GM23248 (cell line): ENCODE results near the gene ARL4C. TPM values are rescaled to one million over a fixed set of nuclear protein-coding genes. Genes with fewer than 3 reads are reported as not detected.
A peak's percentile ranks its signal among the peaks of the same experiment; 100 is the strongest.

Source experiments
- DNase-seq: peaks from one replicate; pipeline ENCODE4 v3.0.0-alpha.2; 2015
- H2AFZ ChIP-seq: fragments of 200-600 bp; sonication (generic); 2 replicates; pipeline ENCODE4 v1.6.1; 2016; ENCODE audit warnings: antibody characterized with exemption
- H3F3A ChIP-seq: fragments of 200-600 bp; sonication (generic); 2 replicates; pipeline ENCODE4 v1.6.1; 2016; ENCODE audit warnings: mild to moderate bottlenecking, antibody characterized with exemption, mixed run types; ENCODE audit not compliant: insufficient read depth
- H3K27ac ChIP-seq: fragments of 200-600 bp; sonication (generic); 2 replicates; pipeline ENCODE4 v1.5.1; 2016; ENCODE audit warnings: mild to moderate bottlenecking
- H3K27me3 ChIP-seq: fragments of 200-600 bp; sonication (generic); replicated peaks from 2 replicates; pipeline ENCODE4 v1.6.1; 2016; ENCODE audit warnings: mild to moderate bottlenecking; ENCODE audit not compliant: insufficient read depth
- H3K36me3 ChIP-seq: fragments of 200-600 bp; sonication (generic); 2 replicates; pipeline ENCODE4 v1.6.1; 2016; ENCODE audit warnings: low read depth, mild to moderate bottlenecking
- H3K4me1 ChIP-seq: fragments of 200-600 bp; sonication (generic); 2 replicates; pipeline ENCODE4 v1.6.1; 2016; ENCODE audit warnings: mild to moderate bottlenecking; ENCODE audit not compliant: insufficient read depth
- H3K4me2 ChIP-seq: fragments of 200-600 bp; sonication (generic); one replicate; pipeline ENCODE4 v1.6.1; 2016; ENCODE audit warnings: mild to moderate bottlenecking; ENCODE audit not compliant: unreplicated experiment
- H3K4me3 ChIP-seq: fragments of 200-600 bp; sonication (generic); 2 replicates; pipeline ENCODE4 v1.5.1; 2016; ENCODE audit warnings: mild to moderate bottlenecking
- H3K79me2 ChIP-seq: fragments of 200-600 bp; sonication (generic); 2 replicates; pipeline ENCODE4 v1.6.1; 2016; ENCODE audit warnings: mild to moderate bottlenecking; ENCODE audit not compliant: insufficient read depth
- H3K9ac ChIP-seq: fragments of 200-600 bp; sonication (generic); 2 replicates; pipeline ENCODE4 v1.6.1; 2016; ENCODE audit warnings: mild to moderate bottlenecking
- H3K9me2 ChIP-seq: fragments of 200-600 bp; sonication (generic); 2 replicates; pipeline ENCODE4 v1.6.1; 2016; ENCODE audit warnings: mixed run types, mild to moderate bottlenecking, moderate library complexity; ENCODE audit not compliant: insufficient read depth
- H3K9me3 ChIP-seq: fragments of 200-600 bp; sonication (generic); one replicate; pipeline ENCODE4 v1.6.1; 2017; ENCODE audit warnings: low read depth
- H4K20me1 ChIP-seq: fragments of 200-600 bp; sonication (generic); 2 replicates; pipeline ENCODE4 v1.6.0; 2016; ENCODE audit not compliant: insufficient read depth
- EZH2 ChIP-seq: fragments of 200-600 bp; sonication (generic); IDR thresholded peaks from 2 replicates; pipeline ENCODE4 v1.6.1; 2018; ENCODE audit warnings: antibody characterized with exemption, mild to moderate bottlenecking; ENCODE audit not compliant: insufficient read depth, poor library complexity, severe bottlenecking
- EZH2phosphoT487 ChIP-seq: fragments of 200-600 bp; sonication (generic); IDR thresholded peaks from 2 replicates; pipeline ENCODE4 v1.6.1; 2018; ENCODE audit warnings: antibody characterized with exemption, moderate library complexity, mild to moderate bottlenecking, low read depth; ENCODE audit not compliant: insufficient read depth
- WGBS, 2 experiments: methylation state at CpG; one replicate each; pipeline ENCODE4 v1.1.6; 2015 to 2017; ENCODE audit warnings: low lambda C conversion rate in 2 of 2, low coverage in 1 of 2; ENCODE audit errors: missing lambda C conversion rate in 2 of 2; 5-methylcytosine and 5-hydroxymethylcytosine counted together
- in situ Hi-C: fragments of 300-500 bp; cut with MboI; formaldehyde crosslinking; loops from 2 replicates; pipeline ENCODE4 v1.15.0; 2020
- polyA plus RNA-seq: library from polyadenylated mRNA; unstranded; fragments of >200 nt; fragmentation: Nextera tagmentation; extraction: Ambion mirVana; gene quantifications from 2 replicates; pipeline ENCODE4 v1.2.1, GENCODE V29; 2016
- total RNA-seq: library from RNA; depleted of rRNA; stranded (reverse); fragments of >200 nt; shearing (Covaris generic); gene quantifications from 2 replicates; pipeline ENCODE4 v1.2.3, GENCODE V29; 2014

The ARL4C gene
- total and polyA plus RNA-seq, 2 experiments from 2014 or later, result 1.4 to 4.8 TPM

DNA sequence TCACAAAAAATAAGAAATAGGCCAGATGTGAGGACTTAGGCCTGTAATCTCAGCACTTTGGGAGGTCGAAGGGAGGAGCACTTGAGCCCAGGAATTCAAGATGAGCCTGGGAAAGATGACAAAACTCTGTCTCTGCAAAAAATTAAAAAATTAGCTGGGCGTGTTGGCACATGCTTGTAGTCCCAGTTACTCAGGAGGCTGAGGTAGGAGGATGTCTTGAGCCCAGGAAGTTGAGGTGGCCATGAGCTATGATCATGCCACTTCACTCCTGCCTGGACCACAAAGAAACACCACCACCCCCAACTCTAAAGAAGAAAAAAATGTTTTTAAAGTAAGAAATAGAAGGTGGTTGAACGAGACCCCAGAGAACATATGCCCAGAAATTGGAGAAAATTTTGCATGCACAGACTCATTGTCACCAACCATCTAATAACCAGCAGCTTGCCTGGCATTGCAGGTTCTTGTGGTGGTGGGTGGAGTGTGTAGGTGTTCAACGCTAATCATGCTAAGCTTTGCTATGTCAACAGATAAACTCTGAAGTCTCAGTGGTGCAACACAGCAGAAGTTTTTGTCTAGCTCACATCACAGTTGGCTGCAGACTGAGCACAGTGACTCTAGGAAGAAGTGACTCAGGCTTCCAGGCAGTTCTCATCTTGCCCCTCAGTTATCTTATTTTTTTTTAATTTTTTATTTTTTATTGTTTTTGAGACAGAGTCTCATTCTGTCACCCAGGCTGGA, 18.6 kb downstream of the ARL4C start:
- H3K4me3 ChIP-seq, result no peak overlapping the region
- H3K27me3 ChIP-seq, result no peaks in the 10 kb centered on the region
- H3K9me2 ChIP-seq, result no peaks in the 10 kb centered on the region
- H3K79me2 ChIP-seq, result no peaks in the 10 kb centered on the region
- H3K27ac ChIP-seq, result no peak overlapping the region
- H4K20me1 ChIP-seq, result no peaks in the 10 kb centered on the region
- no peaks in the 10 kb centered on the region for H3K9me3 ChIP-seq
- H3K4me2 ChIP-seq, result no peak overlapping the region
- 33 to 39% methylated on average over 4 of the region's 4 CpGs for WGBS, 2 experiments
- no peak overlapping the region for H2AFZ ChIP-seq
- in situ Hi-C loops, result loop anchor here (25.0 kb wide), 1 partner anchor 191 kb away; no protein-coding TSS in a partner anchor
- no peaks in the 10 kb centered on the region for H3F3A ChIP-seq
- no peaks in the 10 kb centered on the region for H3K36me3 ChIP-seq
- no peaks in the 10 kb centered on the region for H3K4me1 ChIP-seq
- TF ChIP-seq EZH2phosphoT487 (no peak), EZH2 (no peak)
- DNase-seq, result peak; percentile 68
- no peak overlapping the region for H3K9ac ChIP-seq

DNA sequence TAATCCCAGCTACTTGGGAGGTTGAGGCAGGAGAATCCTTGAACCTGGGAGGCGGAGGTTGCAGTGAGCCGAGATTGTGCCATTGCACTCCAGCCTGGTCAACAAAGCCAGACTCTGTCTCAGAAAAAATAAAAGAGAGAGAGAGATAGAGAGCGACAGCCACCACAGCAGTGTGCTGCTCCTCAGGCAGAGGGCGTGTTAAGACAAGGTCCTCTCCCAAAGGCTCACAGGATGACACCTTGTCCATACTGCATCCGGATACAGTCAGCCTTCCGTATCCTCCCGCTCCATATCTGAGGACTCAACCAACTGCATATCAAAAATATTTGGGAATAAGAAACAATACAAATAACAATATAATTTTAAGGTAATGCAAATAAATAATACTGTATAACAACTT, 20.1 kb downstream of the ARL4C start:
- Histone ChIP-seq H3K36me3 (no peaks in the 10 kb centered on the region), H3K9me2 (no peaks in the 10 kb centered on the region), H3K27ac (no peak overlapping the region), H3K9me3 (no peaks in the 10 kb centered on the region), H3F3A (no peaks in the 10 kb centered on the region), H3K9ac (no peak overlapping the region), H4K20me1 (no peaks in the 10 kb centered on the region), H3K27me3 (no peaks in the 10 kb centered on the region), H3K4me2 (no peak overlapping the region), H3K4me1 (no peaks in the 10 kb centered on the region), H3K4me3 (no peak overlapping the region), H3K79me2 (no peaks in the 10 kb centered on the region), H2AFZ (no peak overlapping the region)
- in situ Hi-C loops, result loop anchor here (25.0 kb wide), 1 partner anchor 189 kb away; no protein-coding TSS in a partner anchor
- TF ChIP-seq EZH2phosphoT487 (no peak), EZH2 (no peak)
- 90 to 95% methylated on average over 7 of the region's 7 CpGs for WGBS, 2 experiments
- no peak for DNase-seq

DNA sequence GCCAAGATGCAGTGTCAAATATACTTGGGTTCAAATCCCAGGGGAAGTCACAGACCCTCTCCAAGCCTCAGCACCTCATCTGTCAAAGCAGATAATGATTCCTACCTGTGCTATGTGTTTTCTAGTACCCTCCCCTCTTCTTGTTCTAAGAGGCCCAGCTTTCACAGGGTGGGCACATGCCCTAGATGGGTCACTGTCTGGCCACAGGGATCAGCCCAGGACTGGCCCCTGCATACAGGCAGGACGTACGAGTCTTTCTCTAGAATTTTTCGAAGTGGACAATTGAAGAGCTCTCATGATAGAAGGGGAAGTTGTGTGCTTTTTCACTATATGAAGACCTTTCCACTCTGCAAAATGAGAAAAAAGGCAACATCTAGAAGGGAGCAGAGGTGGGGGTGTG, 22.2 kb downstream of the ARL4C start:
- Histone ChIP-seq H3K9me2 (no peaks in the 10 kb centered on the region), H3F3A (no peaks in the 10 kb centered on the region), H3K4me3 (no peak overlapping the region), H3K79me2 (no peaks in the 10 kb centered on the region), H2AFZ (no peak overlapping the region), H4K20me1 (no peaks in the 10 kb centered on the region), H3K27ac (no peak overlapping the region), H3K9ac (no peak overlapping the region), H3K9me3 (no peaks in the 10 kb centered on the region), H3K27me3 (no peaks in the 10 kb centered on the region), H3K4me2 (no peak overlapping the region), H3K36me3 (no peaks in the 10 kb centered on the region), H3K4me1 (no peaks in the 10 kb centered on the region)
- WGBS, 2 experiments, result 88 to 90% methylated on average over 3 of the region's 3 CpGs
- TF ChIP-seq EZH2phosphoT487, result no peak
- TF ChIP-seq EZH2, result no peak
- in situ Hi-C loops, result loop anchor here (25.0 kb wide), 1 partner anchor 187 kb away; no protein-coding TSS in a partner anchor
- DNase-seq, result no peak

DNA sequence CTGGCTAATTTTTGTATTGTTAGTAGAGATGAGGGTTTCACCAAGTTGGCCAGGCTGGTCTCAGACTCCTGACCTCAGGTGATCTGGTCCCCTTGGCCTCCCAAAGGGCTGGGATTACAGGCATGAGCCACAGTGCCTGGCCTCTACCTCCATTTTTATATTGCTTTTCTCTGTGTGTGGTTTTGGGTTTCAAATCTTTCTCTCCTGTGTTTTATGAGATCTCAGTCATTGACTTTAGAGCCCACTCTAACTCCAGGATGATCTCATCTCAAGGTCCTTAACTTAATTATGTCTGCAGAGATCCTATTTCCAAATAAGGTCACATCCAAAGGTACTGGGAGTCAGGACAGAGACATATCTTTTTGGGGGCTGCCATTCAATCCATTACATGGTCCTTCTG, 24.7 kb downstream of the ARL4C start:
- Histone ChIP-seq H3F3A (peaks cover 7% of the 10 kb centered on the region; the same call in 1 of the 2 replicates), H4K20me1 (no peaks in the 10 kb centered on the region), H3K9ac (no peak overlapping the region), H3K79me2 (no peaks in the 10 kb centered on the region), H3K4me1 (no peaks in the 10 kb centered on the region), H3K4me3 (no peak overlapping the region), H3K9me3 (no peaks in the 10 kb centered on the region), H3K27me3 (no peaks in the 10 kb centered on the region), H2AFZ (no peak overlapping the region), H3K36me3 (no peaks in the 10 kb centered on the region), H3K9me2 (no peaks in the 10 kb centered on the region), H3K4me2 (no peak overlapping the region), H3K27ac (no peak overlapping the region)
- no peak for DNase-seq
- TF ChIP-seq EZH2, result no peak
- no peak for TF ChIP-seq EZH2phosphoT487
- in situ Hi-C loops, result no loop called here

DNA sequence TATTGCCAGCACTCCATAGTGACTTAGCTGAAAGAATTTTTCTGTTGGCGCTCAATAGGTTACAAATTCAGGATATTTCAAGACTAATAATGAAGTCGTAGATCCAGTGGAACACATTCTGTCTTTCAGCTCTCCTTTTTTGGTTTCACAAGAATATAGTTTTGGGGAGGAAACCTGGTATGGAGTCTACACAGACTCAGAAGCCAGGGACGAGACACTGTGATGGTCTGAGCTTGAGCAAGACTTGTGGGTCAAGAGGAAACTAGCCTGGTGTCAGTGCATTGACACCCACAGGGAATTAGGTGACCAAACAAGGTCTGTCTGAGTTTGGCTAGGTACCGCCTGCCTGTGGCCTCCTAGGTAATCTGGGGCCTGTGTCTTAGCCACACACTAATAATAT, 26.9 kb downstream of the ARL4C start:
- in situ Hi-C loops, result no loop called here
- no peaks in the 10 kb centered on the region for H4K20me1 ChIP-seq
- H3F3A ChIP-seq, result peaks cover 10% of the 10 kb centered on the region; the same call in 1 of the 2 replicates
- WGBS, 2 experiments, result 63 to 74% methylated on average over 4 of the region's 4 CpGs
- no peak overlapping the region for H3K4me2 ChIP-seq
- H3K36me3 ChIP-seq, result no peaks in the 10 kb centered on the region
- no peaks in the 10 kb centered on the region for H3K27me3 ChIP-seq
- no peak for DNase-seq
- no peak for TF ChIP-seq EZH2
- TF ChIP-seq EZH2phosphoT487, result no peak
- no peak overlapping the region for H2AFZ ChIP-seq
- no peaks in the 10 kb centered on the region for H3K4me1 ChIP-seq
- H3K9me2 ChIP-seq, result no peaks in the 10 kb centered on the region
- H3K4me3 ChIP-seq, result no peak overlapping the region
- no peak overlapping the region for H3K9ac ChIP-seq
- H3K79me2 ChIP-seq, result no peaks in the 10 kb centered on the region
- H3K9me3 ChIP-seq, result no peaks in the 10 kb centered on the region
- H3K27ac ChIP-seq, result no peak overlapping the region
